OCI-LY7 (cell line): ENCODE results near the gene ADGRL2.

Experiments used
- CTCF ChIP-seq: fragments of 200-600 bp; sonication (generic); conservative IDR thresholded peaks from 2 replicates; pipeline ENCODE4 v1.5.1; 2014; ENCODE audit warnings: mild to moderate bottlenecking, antibody characterized with exemption, low read length, moderate library complexity, mixed read lengths
- EZH2phosphoT487 ChIP-seq: fragments of 200-600 bp; sonication (generic); IDR thresholded peaks from 2 replicates; pipeline ENCODE4 v1.6.1; 2018; ENCODE audit warnings: low read depth, borderline replicate concordance, mild to moderate bottlenecking, mixed run types, antibody characterized with exemption, low read length, moderate library complexity, mixed read lengths

GRCh38 chr1:81850031-81850430, 49.3 kb downstream of the ADGRL2 start:
- TF ChIP-seq CTCF: no peak
- no peak for TF ChIP-seq EZH2phosphoT487
